HUES48 (cell line): ENCODE results near the gene CAMK4.

Experiments
- H3K27ac ChIP-seq: one replicate; pipeline ENCODE4 v1.7.0; 2013; ENCODE audit warnings: low read depth, low read length, inconsistent platforms
- H3K27me3 ChIP-seq: 2 replicates; pipeline ENCODE4 v1.6.1; 2013; ENCODE audit warnings: mild to moderate bottlenecking, low read length; ENCODE audit not compliant: control insufficient read depth, insufficient read depth
- H3K36me3 ChIP-seq: 2 replicates; pipeline ENCODE4 v1.6.1; 2013; ENCODE audit warnings: low read length; ENCODE audit not compliant: control insufficient read depth, insufficient read depth
- H3K4me1 ChIP-seq: 2 replicates; pipeline ENCODE4 v1.6.1; 2013; ENCODE audit warnings: mild to moderate bottlenecking, low read length; ENCODE audit not compliant: control insufficient read depth, insufficient read depth
- H3K4me3 ChIP-seq: 2 replicates; pipeline ENCODE4 v1.5.1; 2013; ENCODE audit warnings: mild to moderate bottlenecking, low read depth, low read length
- H3K9ac ChIP-seq: 2 replicates; pipeline ENCODE4 v1.6.1; 2013; ENCODE audit warnings: mild to moderate bottlenecking, low read depth, low read length, moderate library complexity
- H3K9me3 ChIP-seq: 2 replicates; pipeline ENCODE4 v1.6.1; 2013; ENCODE audit warnings: low read length; ENCODE audit not compliant: control insufficient read depth, insufficient read depth

Gene CAMK4

DNA sequence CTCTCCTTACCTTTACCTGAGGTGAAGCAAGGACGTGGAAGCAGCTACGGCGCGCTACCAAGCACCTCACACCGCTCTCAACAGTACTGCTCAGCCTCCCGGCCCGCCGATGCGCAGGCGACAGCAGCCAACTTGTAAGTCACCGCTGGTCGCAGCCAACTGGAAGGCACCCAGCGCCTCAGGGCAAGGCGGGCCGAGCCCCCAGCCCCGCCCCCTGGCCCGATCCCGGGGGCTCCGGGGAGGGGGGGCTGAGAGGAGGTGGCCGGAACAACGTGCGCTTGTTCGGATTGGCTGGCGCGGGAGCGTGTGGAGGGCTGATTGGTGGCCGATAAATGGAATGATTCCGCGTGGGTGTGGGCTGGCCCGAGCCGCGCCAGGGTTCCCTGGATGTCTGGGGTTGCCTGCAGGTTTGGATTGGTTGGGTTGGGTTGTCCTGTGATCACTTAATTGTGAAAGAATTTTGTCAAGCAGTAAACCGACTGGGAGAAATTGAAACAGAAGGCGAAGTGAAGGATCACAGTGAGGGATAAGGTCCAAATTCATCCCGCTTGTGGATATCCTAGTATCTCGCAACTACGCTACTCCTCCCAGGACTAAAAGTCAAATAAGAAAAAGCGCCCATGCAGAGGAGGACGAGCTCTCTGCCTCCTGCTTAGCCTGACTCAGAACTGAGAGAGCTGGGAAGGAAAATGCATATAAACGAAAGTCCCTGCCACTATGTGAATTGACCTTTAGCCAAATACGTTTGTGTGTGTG lies 288.4 kb downstream of the CAMK4 start, which contains the start of gene STARD4:
Gene STARD4, minus strand, starts transcription at position 161 of the 756 bp plus-strand sequence. CDS start 5,102 bp downstream, outside the sequence.
- Histone ChIP-seq H3K4me1 (peaks cover 24% of the 10 kb centered on the region), H3K27ac (peak within 1 kb of the TSS; percentile 96), H3K4me3 (peak within 1 kb of the TSS; percentile 98), H3K36me3 (no peaks in the 10 kb centered on the region), H3K9me3 (no peaks in the 10 kb centered on the region), H3K9ac (peak within 1 kb of the TSS; percentile 78), H3K27me3 (no peaks in the 10 kb centered on the region)

DNA sequence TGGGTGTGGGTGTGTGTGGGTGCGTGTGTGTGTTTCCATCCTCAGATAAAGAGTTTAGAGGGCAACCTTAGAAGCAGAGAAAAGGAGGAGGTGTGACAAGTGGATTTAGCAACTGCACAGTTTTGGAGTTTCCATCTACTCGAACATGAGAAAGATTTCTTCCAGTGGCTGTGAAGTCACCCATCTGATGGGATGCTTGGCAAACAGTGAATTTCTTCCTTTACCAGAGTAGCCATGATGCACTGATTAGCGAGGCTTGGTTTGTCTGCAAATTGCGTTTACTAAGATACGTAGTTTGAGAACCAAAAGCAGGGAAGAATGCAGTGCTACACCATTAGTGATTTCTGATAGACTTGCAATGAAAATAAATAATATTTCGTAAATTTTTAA lies 288.9 kb downstream of the CAMK4 start:
- no peaks in the 10 kb centered on the region for H3K27me3 ChIP-seq
- peaks cover 24% of the 10 kb centered on the region for H3K4me1 ChIP-seq
- no peaks in the 10 kb centered on the region for H3K36me3 ChIP-seq
- peak overlapping the region; percentile 96 for H3K27ac ChIP-seq
- H3K9me3 ChIP-seq: no peaks in the 10 kb centered on the region
- H3K4me3 ChIP-seq: peak overlapping the region; percentile 98
- H3K9ac ChIP-seq: peak overlapping the region; percentile 64

DNA sequence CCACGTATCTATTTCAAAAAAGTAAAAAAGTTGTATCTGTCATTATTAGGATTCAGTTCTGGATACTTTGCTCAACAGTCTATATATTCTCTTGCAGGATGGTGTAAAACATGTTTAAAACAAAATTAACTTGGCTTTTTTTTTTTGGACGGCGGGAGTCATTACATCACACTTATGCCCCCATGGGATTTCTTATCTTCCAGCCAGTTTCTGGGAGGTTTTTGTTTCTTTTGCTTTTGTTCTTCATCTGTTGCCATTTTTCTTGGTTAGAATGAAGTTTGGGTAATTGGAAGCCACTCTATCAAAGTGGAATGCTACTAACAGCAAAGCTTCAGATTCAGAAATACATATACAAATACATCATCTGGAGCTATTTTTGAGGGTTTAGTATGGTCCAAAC lies 289.9 kb downstream of the CAMK4 start:
- Histone ChIP-seq H3K27me3 (no peaks in the 10 kb centered on the region), H3K27ac (no peak overlapping the region), H3K4me3 (no peak overlapping the region), H3K9ac (no peak overlapping the region), H3K9me3 (no peaks in the 10 kb centered on the region), H3K36me3 (no peaks in the 10 kb centered on the region), H3K4me1 (peaks cover 24% of the 10 kb centered on the region)

GRCh38 chr5:111517853-111518501 lies 293.8 kb downstream of the CAMK4 start:
- Histone ChIP-seq H3K9me3 (no peaks in the 10 kb centered on the region), H3K4me1 (peaks cover 9% of the 10 kb centered on the region), H3K27ac (no peak overlapping the region), H3K27me3 (no peaks in the 10 kb centered on the region), H3K9ac (no peak overlapping the region), H3K36me3 (no peaks in the 10 kb centered on the region), H3K4me3 (no peak overlapping the region)

GRCh38 chr5:111518777-111519176 lies 294.6 kb downstream of the CAMK4 start:
- Histone ChIP-seq H3K4me1 (peaks cover 2% of the 10 kb centered on the region; the same call in 1 of the 2 replicates), H3K27ac (no peak overlapping the region), H3K27me3 (no peaks in the 10 kb centered on the region), H3K4me3 (no peak overlapping the region), H3K9ac (no peak overlapping the region), H3K9me3 (no peaks in the 10 kb centered on the region), H3K36me3 (no peaks in the 10 kb centered on the region)

DNA sequence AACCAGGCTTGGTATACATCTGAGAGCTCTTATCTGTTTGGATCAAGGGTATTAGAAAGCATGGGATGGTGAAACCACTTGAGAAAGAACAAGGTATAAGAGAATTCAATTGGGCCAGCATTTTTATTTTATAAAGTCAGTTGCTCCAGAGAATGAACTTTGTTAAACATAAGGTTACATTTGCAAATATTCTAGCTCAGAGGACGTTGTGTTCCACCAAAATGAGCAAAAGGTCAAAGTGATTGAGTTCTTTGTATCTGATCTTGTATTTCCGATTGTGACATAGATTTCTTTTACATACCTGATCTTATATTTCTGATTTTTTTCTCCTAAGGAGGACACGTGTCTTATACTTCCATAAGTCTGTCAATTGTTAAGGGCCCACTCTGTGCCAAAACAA lies 296.7 kb downstream of the CAMK4 start:
- no peak overlapping the region for H3K9ac ChIP-seq
- no peaks in the 10 kb centered on the region for H3K36me3 ChIP-seq
- no peaks in the 10 kb centered on the region for H3K9me3 ChIP-seq
- no peaks in the 10 kb centered on the region for H3K27me3 ChIP-seq
- H3K4me1 ChIP-seq: no peaks in the 10 kb centered on the region
- H3K4me3 ChIP-seq: no peak overlapping the region
- H3K27ac ChIP-seq: no peak overlapping the region

- Histone ChIP-seq H3K4me1 (no peaks in the 10 kb centered on the region), H3K27ac (no peak overlapping the region), H3K36me3 (no peaks in the 10 kb centered on the region), H3K9ac (no peak overlapping the region), H3K4me3 (no peak overlapping the region), H3K9me3 (no peaks in the 10 kb centered on the region), H3K27me3 (no peaks in the 10 kb centered on the region)
Observed at GRCh38 chr5:111528056-111528455, 303.9 kb downstream of the CAMK4 start.

DNA sequence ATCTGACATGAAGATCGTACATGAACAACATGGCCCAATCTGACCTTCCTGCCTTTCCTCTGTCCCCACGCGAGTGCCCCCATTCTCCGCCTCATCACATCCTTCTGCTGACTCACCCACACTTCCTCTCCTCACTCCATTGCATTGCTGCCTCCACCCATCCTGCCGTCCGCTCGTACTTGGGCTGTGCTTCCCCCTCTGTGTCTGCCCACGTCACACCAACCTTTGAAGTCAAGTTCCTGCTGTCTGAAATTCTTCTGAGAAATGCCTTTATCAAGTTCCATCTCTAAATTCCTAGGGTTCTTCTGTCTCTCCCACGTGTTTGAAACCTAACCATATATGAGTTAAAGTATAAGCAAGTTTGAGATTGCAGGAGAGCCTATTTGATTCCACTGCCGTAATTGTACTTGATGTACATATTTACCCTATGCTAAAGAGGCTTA lies 306.1 kb downstream of the CAMK4 start:
- Histone ChIP-seq H3K27ac (no peak overlapping the region), H3K9ac (no peak overlapping the region), H3K9me3 (no peaks in the 10 kb centered on the region), H3K4me3 (no peak overlapping the region), H3K4me1 (no peaks in the 10 kb centered on the region), H3K36me3 (no peaks in the 10 kb centered on the region), H3K27me3 (no peaks in the 10 kb centered on the region)

DNA sequence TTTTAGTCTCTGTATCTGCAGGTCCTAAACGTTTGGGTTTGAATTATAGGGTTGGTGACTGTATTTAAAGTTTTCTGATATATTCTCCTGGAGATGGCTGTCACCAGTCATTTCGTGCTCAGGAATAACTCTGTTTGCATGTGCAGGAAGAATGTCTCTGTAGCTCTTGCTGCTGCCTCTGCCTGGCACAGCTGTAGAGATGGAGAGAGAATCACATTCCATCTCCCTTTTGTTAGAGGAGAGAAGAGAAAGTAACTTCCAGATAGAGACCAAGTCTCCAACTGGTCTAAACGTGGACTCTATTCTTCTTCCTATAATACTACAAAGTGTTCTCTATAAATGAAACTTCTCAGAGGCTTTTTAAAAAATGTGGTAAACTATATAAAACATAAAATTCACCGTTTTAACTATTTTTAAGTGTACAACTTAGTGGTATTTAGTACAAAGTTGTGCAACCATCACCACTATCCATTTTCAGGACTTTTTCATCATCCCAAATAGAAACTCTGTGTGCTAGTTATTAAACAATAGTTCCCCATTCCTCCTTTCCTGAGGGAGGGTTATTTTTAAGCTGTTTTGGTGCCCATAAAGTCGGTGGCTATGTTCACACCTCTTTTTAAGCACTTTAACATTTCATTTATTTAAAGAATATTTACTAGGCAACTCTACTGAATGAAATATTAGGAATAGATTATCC lies 308.9 kb downstream of the CAMK4 start:
- Histone ChIP-seq H3K4me3 (no peak overlapping the region), H3K27ac (no peak overlapping the region), H3K9ac (no peak overlapping the region), H3K36me3 (no peaks in the 10 kb centered on the region), H3K27me3 (no peaks in the 10 kb centered on the region), H3K9me3 (no peaks in the 10 kb centered on the region), H3K4me1 (no peaks in the 10 kb centered on the region)

DNA sequence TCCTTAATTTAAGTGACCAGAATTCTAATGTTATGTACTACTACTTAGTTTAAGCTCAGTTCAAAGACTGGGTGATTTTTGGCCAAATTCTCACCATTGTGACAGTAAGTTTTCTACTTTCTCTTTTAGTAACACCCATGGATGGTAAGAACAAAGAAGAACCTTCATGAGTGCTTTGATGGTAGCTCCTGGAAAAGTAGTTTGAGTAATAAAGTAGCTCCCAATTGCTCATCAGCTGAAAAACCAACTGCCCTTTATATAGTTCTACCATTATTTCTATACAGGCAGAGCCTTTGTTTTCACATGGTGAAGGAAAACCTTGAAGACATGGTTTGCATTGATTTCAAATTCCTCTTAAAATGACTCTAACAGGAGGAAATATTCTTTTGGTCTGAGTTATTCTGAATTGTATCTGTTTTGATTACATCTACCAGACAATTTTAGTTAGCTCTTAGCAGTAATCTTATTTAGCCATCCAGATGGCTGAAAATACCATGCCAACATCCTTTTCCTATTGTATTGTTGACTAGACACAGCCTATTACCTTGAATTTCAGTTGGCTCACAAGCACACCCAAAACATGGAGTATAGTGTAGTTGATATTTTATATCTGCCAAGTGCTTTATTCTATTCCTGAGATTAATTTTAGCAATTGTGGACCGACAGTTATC lies 311.8 kb downstream of the CAMK4 start:
- H3K9me3 ChIP-seq: no peaks in the 10 kb centered on the region
- H3K9ac ChIP-seq: no peak overlapping the region
- H3K4me1 ChIP-seq: no peaks in the 10 kb centered on the region
- H3K27ac ChIP-seq: no peak overlapping the region
- H3K27me3 ChIP-seq: no peaks in the 10 kb centered on the region
- H3K4me3 ChIP-seq: no peak overlapping the region
- H3K36me3 ChIP-seq: no peaks in the 10 kb centered on the region
